LNCAP (cell line): Measurements from ENCODE around the gene VOPP1.

Experiments
- TF ChIP-seq, protein P1 (sequence below): fragments of 450-650 bp; IDR thresholded peaks from 2 replicates; pipeline ENCODE4 v1.5.1; 2017; ENCODE audit warnings: mild to moderate bottlenecking

Gene VOPP1

DNA sequence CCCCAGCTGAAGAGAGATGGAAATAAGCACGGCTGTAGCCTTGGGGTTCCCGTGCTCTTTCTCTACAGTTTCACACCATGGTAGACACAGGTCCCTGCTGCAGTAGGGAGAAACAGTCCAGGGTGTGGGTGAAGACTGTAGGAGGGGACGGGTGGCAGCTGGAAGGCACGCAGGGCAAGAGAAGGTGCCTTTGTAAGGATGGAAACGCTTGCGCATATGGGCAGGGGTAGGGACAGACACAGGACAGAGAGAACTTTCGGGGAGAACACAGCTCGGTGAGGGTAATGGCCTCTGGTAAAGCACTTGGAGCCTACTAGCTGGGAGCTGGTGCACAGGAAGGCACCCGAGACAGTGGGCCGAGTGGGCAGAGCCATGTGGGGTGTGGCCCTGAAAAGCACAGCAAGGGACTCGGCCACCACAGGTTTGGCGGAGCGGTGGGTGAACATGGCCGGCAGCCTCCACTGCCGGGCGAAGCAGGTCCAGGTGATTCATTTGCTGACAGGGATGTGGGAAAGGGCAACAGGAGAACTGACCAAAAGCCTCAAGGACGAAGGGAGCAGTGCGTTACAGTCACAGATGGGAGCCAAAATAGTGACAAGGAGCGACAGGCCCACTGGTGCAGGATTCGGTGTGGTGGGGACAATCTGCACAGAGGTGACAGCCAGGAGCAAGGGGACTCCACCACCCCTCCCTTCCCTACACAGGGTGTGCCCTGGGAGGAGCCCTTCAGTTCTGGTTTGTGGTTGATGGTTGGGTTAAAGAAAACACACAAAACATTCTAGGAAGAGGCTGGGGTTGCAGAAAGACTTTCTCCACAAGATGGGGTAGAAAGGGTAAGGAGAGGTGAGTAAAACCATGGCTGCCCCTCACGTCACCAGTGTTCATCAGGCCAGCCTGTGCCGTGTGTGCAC is 97.1 kb downstream of the VOPP1 start:
- TF ChIP-seq, protein P1, sequence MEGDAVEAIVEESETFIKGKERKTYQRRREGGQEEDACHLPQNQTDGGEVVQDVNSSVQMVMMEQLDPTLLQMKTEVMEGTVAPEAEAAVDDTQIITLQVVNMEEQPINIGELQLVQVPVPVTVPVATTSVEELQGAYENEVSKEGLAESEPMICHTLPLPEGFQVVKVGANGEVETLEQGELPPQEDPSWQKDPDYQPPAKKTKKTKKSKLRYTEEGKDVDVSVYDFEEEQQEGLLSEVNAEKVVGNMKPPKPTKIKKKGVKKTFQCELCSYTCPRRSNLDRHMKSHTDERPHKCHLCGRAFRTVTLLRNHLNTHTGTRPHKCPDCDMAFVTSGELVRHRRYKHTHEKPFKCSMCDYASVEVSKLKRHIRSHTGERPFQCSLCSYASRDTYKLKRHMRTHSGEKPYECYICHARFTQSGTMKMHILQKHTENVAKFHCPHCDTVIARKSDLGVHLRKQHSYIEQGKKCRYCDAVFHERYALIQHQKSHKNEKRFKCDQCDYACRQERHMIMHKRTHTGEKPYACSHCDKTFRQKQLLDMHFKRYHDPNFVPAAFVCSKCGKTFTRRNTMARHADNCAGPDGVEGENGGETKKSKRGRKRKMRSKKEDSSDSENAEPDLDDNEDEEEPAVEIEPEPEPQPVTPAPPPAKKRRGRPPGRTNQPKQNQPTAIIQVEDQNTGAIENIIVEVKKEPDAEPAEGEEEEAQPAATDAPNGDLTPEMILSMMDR = no peak

DNA sequence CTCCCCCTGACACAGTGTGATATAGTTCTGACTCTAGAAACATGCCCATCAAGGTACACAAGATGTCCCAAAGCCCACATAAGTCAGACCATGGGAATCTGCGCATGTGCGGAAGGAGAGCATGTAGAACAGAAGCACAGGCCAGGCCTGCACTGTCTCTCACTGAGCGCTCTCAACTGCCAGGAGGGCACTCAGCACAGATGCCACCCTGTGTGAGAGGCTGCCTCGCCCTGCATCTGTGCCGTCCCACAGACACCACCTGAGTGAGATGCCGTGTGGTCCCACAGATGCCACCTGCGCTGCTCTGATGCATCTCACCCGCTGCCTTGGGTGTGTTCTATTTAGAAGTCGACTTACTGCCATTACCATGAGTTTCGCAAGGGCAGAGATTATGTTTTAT is 98.4 kb downstream of the VOPP1 start:
- TF ChIP-seq, protein P1 = no peak

DNA sequence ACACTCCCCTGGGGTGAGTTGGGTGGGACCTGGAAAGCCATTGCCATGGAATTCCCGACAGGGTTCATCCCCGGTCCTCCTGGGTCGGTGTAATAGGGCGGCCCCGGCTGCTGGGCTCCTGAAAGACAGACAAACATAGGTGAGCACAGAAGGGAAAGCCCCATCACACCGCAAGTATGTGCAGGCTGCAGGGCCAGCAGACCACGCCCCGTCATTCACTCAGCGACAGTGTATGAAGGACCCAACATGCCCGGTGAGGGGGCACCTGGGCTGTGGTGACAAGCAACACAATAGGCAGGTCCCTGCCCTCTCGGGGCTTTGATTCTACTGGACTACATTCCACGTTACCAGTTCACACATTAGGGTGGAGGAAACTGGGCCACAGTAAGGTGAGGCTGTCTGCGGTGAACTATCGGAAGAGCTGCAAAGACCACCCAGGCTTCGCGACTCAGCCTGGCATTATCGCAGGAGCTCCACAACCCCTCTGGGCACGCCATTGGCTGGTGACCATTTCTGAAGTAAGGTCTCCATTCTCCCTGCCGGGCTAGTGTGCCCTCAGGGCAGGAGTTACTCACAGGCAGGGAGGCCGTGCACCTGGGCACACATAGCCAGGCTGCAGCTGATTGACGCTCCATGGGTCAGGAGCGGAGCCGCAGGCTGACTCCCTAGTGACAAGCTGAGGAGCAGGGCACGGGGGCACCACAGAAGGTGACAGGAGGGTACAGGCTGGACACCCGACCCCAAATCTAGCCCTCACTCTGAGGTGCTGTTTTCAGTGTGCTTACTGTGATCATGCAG is 99.2 kb downstream of the VOPP1 start:
- TF ChIP-seq, protein P1 = no peak

DNA sequence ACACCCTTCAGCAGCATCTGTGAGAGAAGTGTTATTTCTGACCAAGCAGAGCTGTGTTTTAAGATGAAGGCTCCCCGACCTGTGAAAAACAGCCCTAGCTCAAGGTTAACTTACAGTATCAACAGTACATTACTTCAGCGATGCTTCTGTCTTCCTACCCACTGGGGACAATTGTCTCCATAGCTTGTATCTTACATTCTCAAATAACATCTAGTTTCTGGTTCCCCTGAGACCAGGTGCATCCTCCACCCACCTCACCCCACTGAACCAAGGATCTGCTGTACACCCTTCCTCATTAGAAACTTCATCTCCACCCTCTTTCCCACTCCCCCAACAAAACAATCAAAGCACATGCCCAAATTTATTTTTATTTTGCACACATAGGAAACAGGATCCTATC is 102.0 kb downstream of the VOPP1 start:
- TF ChIP-seq, protein P1 = no peak

DNA sequence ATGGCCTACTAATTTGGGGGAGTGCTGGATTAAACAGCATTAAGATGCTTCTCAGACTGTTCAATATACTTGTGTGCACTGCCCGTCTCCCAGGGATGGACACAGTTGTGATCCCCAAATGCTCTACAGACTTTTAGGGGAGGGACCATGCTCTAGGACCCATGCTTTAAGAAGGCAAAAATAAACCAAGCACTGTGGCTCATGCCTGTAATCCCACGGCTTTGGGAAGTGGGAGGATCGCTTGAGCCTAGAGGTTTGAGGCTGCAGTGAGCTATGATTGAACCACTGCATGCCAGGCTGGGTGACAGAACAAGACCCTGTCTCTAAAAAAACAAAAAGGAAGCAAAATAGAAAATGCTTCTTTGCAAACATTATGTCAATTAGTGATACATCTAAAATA is 102.6 kb downstream of the VOPP1 start:
- TF ChIP-seq, protein P1 = no peak

DNA sequence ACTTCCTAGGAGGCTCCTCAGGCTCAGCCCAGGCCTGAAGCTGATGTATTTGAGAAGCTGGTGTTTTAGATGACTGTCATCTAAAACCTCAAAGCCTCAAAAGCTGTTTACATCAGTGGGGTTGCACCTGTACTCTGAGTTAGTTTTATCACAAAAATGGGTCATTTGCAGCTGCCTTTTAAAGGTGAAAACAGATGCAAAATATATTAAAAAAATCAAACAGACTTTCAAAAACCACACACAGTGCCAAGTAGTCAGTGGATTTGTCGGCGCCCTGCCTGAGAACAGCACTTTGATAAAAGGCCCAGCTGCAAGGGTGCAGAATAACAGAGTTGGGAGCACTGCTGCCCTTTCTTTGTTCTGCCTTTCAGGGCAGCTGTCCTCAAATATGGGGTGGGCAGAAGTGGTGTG is 103.0 kb downstream of the VOPP1 start:
- TF ChIP-seq, protein P1 = no peak

DNA sequence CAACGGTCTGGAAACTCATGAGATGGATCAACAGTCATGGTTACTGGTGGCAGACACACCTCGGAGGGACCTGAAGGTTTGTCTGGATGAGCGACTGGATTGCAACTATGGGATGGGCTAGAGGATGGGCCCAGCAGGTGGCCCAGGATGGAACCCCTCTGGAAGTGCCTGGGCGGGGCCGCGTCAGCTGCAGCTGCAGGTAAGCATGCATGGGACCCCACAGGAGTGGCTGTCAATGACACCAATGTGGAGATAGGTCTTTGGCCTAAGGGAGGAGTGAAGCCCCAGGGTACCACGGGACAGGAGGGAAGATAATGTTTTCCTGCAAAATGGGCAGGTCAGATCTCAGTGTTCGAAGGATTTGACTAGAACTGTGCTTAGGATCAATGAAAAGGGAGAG is 103.8 kb downstream of the VOPP1 start:
- TF ChIP-seq, protein P1 = no peak
